NK-92 (cell line): ENCODE measurements around the gene NOTCH4.

Experiments
- DNase-seq: peaks from one replicate; lab custom pipeline; 2025; ENCODE audit not compliant: unreplicated experiment; lab: John Stamatoyannopoulos, UW

Gene NOTCH4

GRCh38 chr6:32183030-32183429, 40.8 kb downstream of the NOTCH4 start:
- no peak for DNase-seq

GRCh38 chr6:32182555-32182981, 41.3 kb downstream of the NOTCH4 start:
- DNase-seq: no peak

GRCh38 chr6:32181915-32182529, 41.8 kb downstream of the NOTCH4 start:
- DNase-seq: no peak

- DNase-seq: no peak
Observed at GRCh38 chr6:32181148-32181702, 42.6 kb downstream of the NOTCH4 start.

GRCh38 chr6:32179766-32180405, 44.0 kb downstream of the NOTCH4 start:
- DNase-seq: no peak

GRCh38 chr6:32178547-32179440, 45.1 kb downstream of the NOTCH4 start:
- DNase-seq: no peak

GRCh38 chr6:32177788-32178546, 45.9 kb downstream of the NOTCH4 start, which contains the start of gene RNF5:
TSS of gene RNF5 (plus strand) at chr6:32178405. CDS start at chr6:32178512, 107 bp downstream.
- DNase-seq: peak; percentile 78

GRCh38 chr6:32177183-32177787, 46.6 kb downstream of the NOTCH4 start:
- no peak for DNase-seq

GRCh38 chr6:32176476-32177182, 47.2 kb downstream of the NOTCH4 start:
- no peak for DNase-seq

- peak; percentile 56 for DNase-seq
Observed at GRCh38 chr6:32175711-32176475, 48.0 kb downstream of the NOTCH4 start, which contains the start of gene AGPAT1. TSS of gene AGPAT1 (minus strand) at chr6:32176084. CDS start at chr6:32171496, 4,588 bp downstream.

GRCh38 chr6:32175322-32175710, 48.6 kb downstream of the NOTCH4 start:
- no peak for DNase-seq

- DNase-seq: no peak
Observed at GRCh38 chr6:32174416-32174815, 49.5 kb downstream of the NOTCH4 start.

- no peak for DNase-seq
Observed at GRCh38 chr6:32173051-32173727, 50.7 kb downstream of the NOTCH4 start.

GRCh38 chr6:32171234-32171633, 52.6 kb downstream of the NOTCH4 start:
- no peak for DNase-seq

GRCh38 chr6:32170294-32170693, 53.6 kb downstream of the NOTCH4 start:
- no peak for DNase-seq

- DNase-seq: no peak
Observed at GRCh38 chr6:32168807-32169591, 54.9 kb downstream of the NOTCH4 start.

GRCh38 chr6:32168350-32168749, 55.5 kb downstream of the NOTCH4 start:
- DNase-seq: no peak
